GM18499 (cell line): ENCODE data around the gene GRM3.

Experiments
- ATAC-seq: cut with Tn5 transposase; IDR thresholded peaks from one replicate; pipeline ENCODE4 v1.9.1; 2021; ENCODE audit warnings: moderate number of reproducible peaks; ENCODE audit not compliant: insufficient read depth, unreplicated experiment

The GRM3 gene

DNA sequence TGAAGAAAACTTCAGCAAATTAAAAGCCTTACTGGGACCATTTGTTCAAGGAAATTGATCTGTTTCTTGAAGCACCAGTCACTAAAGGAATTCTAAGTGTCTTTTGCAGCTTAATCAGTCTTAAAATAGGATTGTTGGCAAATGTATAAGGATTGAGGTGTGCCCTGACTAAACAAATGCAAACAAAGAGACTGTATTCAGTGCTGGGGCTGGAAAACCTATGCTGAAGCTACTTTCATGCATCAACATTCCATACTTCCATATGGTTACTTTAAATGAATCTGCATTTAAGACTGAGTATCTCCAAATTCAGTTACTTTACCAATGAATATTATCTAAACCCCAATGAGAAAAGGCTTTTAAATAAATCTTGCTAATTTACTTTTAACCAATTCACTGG is 232.4 kb downstream of the GRM3 start:
- ATAC-seq: no peak

DNA sequence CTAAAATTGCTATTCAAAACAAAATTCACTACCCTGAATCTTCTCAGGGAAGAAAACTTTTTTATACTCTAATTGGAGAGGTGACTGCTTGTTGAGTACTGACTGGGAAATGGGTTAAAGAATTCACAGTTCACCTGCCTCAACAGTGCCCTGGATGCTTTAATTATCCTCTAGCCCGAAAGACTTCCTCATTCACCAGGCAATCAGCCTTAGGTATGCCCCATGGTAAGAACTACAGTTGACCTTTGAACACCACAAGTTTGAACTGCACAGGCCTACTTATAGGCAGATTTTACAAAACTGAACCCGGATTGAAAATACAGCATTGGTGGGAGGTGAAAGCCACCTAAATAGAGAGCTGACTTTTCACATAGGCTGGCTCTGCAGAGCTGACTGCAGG is 240.4 kb downstream of the GRM3 start:
- ATAC-seq: no peak

DNA sequence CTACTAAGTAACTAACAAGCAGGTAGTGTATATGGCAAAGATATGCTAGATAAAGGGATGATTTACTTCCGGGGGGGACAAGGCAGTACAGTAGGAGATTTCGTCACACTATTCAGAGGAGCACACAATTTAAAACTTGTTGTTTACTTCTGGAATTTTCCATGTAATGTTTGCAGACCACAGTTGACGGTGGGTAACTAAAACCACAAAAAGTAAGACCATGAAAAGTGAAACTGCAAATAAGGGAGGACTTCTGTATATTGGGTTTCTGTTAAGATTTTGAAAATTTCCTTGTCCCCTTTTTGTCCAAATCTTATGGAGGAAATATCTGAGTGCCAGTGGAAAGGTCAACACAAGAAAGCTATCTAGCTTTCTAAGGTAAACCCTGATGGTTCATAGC is 245.8 kb downstream of the GRM3 start:
- no peak for ATAC-seq

DNA sequence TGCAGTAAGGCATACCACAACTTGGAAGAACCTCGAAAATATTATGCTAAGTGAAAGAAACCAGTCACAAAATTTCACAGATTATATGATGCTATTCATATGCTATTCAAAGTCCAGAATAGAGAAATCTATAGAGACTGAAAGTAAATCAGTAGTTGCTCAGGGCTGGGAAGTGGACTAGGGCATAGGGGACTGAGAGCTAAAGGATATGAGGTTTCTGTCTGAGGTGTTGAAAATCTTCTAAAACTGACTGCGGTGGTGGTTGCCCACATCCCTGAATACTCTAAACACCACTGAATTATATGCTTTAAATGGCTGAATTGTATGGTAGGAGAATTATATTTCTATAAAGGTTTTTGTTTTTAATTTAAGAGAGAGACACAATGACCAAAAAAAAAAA is 254.5 kb downstream of the GRM3 start:
- ATAC-seq: no peak

DNA sequence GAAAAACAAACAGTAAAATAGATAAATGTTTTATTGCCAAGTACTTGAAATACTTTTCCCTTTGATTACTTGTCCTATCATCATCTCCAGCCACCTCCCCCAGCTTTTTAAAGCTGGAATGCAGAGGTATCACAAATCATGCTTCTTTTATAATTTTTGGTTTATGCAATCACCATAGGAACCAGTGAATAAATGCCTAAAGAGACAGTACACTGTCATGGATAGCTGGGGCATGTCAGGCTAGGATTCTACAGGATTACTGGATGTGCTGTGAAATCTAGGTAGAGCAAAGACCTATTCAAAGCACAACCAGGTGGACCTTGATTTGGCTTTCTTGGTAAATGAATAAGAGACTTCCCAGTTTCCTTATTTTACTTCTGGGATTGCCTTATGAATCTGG is 257.2 kb downstream of the GRM3 start:
- ATAC-seq: no peak

DNA sequence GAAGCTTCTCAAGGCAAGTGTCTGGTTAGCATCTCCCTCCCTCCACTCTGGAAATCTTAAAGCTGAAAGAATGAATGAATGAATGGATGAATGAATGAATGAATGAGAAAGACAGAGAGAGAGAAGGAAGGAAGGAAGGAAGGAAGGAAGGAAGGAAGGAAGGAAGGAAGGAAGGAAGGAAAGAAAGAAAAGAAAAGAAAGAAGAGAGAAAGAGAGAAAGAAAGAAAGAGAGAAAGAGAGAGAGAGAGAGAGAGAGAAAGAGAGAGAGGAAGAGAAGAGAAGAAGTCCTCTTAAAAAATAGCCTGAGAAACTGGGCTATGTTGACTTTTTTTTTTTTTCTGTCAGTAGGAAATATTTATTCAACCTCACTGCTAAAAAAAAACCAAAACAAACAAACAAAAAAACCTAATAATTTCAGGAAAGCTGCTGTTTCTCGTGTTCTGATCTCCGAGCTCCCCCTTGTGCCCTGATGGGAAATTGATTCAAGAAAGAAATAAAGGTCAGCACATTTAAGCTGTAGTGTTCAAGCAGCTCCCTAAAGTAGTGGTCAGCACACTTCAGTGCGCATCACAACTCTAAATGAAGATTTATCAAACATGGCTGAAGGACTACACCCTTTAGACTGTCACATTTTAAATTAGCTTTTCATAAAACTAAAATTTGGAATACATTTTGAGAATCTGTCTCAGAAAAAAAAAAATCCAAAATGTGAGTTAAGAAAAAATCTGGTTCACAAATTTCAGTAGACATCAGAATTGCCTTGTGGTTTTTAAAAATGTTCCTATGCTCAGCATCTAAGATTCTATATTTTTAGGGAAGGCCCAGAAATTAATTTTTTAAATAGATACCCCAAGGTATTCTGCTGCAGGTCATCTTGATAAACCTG is 261.5 kb downstream of the GRM3 start:
- no peak for ATAC-seq

DNA sequence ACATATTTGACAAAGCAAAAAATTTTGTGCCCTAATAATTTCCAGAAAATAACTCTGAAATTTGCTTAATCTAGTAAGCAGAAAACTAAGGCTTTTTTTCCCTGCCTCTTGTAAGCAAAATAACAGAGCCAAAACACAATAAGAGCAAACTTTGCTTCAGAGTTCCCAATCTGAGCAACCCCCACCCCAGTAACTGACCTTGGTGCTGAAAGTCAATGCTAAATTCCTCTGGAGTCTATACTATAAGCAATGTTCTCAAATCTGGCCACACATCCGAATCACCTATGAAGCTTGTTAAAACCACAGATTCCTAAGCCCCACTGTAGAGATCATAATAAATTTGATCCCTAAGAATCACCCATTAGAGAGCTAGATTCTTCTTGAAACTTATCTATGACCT is 265.2 kb downstream of the GRM3 start:
- ATAC-seq: no peak

DNA sequence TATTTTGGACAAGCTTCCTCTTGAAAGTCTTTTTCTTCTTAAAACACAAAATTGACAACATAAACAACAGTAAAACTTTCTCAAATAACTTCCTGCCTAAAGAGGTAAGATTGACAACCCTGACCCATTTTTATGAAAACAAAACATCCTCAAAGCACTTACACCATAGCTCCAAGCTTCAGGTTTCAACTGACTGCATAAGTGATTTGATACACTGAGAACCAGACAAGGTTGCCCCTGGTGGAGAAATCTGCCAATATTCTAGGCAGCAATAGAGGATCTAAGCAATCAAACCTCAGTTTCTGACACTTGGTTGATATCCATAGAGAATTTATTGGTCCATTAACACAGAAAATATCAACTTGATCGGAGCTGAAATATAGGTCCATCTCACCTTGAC is 267.9 kb downstream of the GRM3 start:
- no peak for ATAC-seq

DNA sequence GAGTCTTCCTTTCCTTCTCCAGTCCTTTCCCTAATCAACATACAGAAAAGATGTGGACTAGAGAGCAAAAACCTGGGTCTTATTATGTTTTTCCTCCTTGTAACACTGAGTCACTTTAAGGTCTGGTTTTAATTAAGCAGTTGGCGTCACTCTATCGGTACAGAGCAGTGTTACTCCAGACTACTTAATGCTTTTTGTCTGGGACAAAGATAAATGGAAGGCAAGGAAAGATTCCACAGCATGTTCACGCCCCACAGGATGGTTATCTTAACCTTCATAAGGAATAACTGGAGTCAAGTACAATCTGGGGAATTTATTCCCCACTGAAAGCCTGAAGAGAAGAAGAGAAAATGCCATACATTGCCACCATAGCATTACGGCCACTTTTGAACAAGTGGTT is 270.0 kb downstream of the GRM3 start:
- no peak for ATAC-seq
